Cardiac fibroblast (primary cell): ENCODE data around the gene PLCH2.

Source experiments
- DNase-seq, 2 donors: peaks; one replicate each; pipeline versions ENCODE4 v3.0.0 to v3.0.0-alpha.2; 2010; ENCODE audit warnings: low read depth in 2 of 2
- H3K4me3 ChIP-seq, 2 donors: replicated peaks in 1 of 2; 1 replicate in 1 of 2; 2 replicates in 1 of 2; pipeline ENCODE4 v1.5.1; 2011; ENCODE audit warnings: low read depth in 2 of 2, low read length in 2 of 2, mild to moderate bottlenecking in 2 of 2, moderate library complexity in 1 of 2
- CTCF ChIP-seq: IDR thresholded peaks from one replicate; pipeline ENCODE4 v1.5.1; 2011; ENCODE audit warnings: low read depth, mild to moderate bottlenecking, low read length, inconsistent platforms

PLCH2 gene

GRCh38 chr1:2538872-2539271 is 62.8 kb downstream of the PLCH2 start:
- no peak for TF ChIP-seq CTCF
- no peak for DNase-seq

GRCh38 chr1:2539312-2539907 is 63.3 kb downstream of the PLCH2 start:
- TF ChIP-seq CTCF, result peak; percentile 34
- DNase-seq, result no peak
- H3K4me3 ChIP-seq, result no peak overlapping the region

More at GRCh38 chr1:2538872-2539271, 62.8 kb downstream of the PLCH2 start:
- no peak overlapping the region for H3K4me3 ChIP-seq

GRCh38 chr1:2540816-2541492 is 64.9 kb downstream of the PLCH2 start:
- no peak for TF ChIP-seq CTCF
- no peak for DNase-seq
- no peak overlapping the region for H3K4me3 ChIP-seq

- no peak for DNase-seq
- no peak for TF ChIP-seq CTCF
- H3K4me3 ChIP-seq, result no peak overlapping the region
Observed at GRCh38 chr1:2541619-2542245, 65.6 kb downstream of the PLCH2 start.

- DNase-seq, result no peak
- TF ChIP-seq CTCF, result no peak
- H3K4me3 ChIP-seq, result no peak overlapping the region
Observed at GRCh38 chr1:2542246-2542915, 66.3 kb downstream of the PLCH2 start.

- no peak for DNase-seq
- no peak overlapping the region for H3K4me3 ChIP-seq
- no peak for TF ChIP-seq CTCF
Observed at GRCh38 chr1:2543543-2544092, 67.5 kb downstream of the PLCH2 start.
